Fibroblast of the conjunctiva (primary cell): ENCODE data around the gene SLC7A1.

Experiments used
- DNase-seq: peaks from one replicate; pipeline ENCODE4 v3.0.0-alpha.2; 2010; ENCODE audit warnings: low read depth

Gene SLC7A1

DNA sequence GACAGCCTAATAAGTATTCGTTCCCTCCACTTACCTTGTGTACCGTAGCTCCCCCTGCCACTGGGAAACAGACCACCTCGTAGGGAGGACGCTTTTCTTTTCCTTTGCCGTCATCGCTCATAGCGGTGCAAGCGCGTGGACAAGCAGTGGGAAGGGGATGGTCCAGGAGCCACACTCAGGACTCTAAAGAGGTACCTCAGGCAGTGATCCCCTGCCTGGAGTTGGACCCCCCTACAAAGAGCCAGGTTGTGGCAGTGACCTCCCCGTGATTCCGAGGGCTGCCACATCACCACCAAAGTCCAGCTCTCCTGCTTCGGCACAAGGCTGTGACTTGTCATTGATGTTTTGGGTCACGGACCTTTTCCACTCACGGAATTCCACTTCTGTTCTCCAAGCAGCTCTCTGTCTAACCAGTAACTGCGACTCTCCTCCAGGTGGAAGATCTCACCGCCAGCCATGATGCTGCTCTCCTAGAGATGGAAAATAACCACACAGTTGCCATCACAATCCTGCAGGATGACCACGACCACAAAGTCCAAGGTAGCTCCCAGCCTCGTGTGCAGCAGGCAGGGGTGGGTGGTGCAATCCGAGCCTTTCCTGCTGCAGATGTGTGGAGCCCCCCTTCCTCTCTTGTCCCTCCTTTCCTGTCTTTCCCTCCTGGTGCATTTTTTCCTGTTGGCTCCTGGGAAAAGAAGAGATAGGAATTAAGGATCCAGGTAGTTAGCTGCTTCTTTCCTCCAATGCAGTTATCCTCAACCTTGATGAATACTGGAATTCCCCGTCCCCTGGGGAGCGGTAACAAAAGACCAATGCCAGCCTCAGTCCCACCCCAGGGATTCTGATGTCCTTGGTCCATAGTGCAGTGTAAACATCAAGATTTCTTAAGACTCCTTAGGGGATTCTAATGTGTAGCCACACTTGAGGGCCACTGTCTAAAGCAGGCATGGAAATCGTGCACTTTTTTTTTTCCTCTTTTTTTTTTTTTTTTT lies 107.7 kb downstream of the SLC7A1 start:
- no peak for DNase-seq

DNA sequence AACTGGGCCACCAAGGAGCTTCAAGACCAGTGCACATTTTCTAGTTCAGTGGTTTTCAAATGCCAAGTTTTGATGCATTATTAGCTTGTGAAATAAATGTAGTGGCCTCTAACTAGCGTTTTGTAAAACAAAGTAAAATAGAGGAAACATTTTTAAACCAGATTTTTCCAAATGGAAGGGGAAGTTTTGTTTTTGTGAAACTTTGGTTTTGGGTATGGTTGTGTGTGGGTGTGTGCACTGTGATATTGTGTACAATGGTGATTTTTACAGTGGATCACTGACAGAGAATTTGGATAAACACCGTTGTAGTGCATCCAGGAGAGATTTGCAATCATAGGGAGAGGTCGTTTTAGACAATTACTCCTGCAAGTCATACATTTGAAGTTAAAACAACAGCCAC lies 108.9 kb downstream of the SLC7A1 start:
- no peak for DNase-seq

DNA sequence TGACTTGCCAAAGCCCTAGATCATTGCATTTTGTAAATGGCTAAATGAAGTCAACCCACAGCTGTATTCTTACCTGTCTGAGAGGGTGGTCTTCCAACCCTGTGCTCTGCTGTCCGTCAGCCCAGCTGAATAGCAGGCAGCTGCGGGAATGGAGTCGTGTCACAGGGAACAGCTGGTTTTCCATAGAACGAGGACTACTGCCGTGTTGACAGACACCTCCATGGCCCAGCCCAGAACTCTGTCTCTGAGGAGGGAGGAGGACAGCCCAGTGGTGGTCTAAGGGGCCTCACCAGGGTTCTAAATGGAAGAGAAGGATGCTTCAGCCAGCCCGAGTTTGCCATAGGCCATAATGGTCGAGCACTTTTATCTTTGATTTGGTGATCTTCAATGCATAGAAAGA lies 110.7 kb downstream of the SLC7A1 start:
- no peak for DNase-seq

DNA sequence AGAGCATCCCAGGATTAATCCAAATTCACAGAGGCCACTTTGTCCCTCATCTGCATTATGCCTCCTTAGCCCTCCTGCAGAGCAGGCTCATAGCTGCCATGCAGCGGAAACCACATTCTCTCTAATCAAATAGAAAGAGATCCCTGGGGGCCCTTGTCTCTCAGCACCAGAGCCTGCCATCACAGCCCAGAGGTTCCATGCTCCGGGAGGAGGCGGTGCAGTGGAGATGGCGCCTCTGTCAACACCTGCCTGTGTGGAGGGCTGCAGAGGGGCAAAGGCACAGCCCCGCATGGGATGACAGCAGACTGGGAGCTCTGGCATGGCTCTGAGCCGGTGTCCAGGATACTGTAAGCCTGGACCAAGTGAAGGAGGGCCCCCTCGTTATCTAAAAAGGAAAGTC lies 111.3 kb downstream of the SLC7A1 start:
- DNase-seq, result no peak

DNA sequence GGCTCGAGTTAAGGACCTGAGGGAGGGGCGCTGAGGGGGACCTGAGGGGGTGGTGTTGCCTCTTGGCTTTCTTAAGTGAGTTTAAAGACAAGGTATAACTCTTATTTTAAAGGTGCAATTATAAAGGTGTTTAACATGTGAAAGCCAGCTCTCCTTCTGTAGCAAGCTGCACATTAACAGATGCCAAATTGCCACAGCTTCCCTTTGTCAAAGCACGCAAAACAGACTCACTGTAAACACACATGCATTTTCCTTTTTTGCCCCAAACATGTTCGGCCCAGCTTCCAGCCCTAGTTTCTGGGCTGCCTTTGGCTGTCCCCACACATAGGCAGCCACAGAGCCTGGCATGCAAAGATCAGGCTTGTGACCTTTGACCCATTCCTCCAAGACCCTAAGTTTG lies 111.9 kb downstream of the SLC7A1 start:
- DNase-seq, result no peak

DNA sequence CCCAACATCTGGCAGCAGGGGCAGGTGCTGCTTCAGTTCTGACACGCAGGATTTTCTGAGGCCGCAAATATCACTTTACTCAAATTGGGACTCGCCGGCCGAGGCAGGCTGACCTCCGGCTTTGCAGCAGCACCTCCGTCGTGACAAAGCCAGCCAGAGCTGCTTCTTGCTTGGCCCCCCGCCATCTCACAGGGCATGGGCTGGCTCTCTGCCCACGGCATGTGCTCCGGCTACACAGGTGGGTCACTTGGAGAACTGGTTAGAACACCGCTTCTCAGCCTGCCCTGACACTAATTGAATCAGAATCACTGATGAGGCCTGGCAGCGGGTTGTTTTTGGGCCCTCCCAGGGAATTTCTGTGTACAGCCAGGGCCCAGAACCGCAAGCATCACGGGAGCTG lies 112.3 kb downstream of the SLC7A1 start:
- DNase-seq, result no peak

DNA sequence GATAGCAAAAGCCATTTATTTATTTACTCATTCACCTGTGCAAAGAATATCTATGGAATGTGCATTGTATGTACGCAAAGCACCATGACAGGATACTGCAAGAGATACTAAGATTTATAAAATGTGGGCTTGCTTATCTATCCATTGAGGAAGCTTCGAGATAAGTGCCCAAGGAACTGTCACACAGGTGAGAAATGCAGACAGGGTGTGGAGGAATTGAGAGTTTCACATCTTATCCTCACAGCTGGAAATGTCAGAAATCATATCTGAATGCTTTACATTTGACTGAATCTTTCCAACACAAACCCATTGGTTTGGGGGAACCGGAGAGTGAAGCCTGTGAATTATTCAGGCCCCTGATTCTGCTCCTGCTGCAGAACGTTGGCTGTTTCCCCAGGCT lies 113.0 kb downstream of the SLC7A1 start:
- no peak for DNase-seq

DNA sequence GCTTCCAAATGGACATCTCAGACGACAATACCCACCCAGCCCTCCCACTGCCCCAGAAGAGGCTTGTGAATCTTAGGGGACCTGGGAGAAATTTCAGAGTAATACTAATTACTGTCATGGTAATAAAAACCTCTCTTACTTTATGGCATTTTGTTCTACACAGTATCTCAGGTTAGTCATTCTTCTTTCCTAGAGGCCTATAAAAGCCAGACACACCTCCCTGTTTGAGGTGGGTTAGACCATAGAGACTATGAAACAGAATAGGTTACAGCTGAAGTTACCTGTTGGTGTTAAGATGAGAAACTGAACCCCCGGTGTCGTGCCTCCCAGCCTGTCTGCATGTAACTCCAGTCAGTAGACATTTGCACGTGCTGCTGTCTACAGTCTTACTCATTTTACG lies 113.9 kb downstream of the SLC7A1 start:
- no peak for DNase-seq

DNA sequence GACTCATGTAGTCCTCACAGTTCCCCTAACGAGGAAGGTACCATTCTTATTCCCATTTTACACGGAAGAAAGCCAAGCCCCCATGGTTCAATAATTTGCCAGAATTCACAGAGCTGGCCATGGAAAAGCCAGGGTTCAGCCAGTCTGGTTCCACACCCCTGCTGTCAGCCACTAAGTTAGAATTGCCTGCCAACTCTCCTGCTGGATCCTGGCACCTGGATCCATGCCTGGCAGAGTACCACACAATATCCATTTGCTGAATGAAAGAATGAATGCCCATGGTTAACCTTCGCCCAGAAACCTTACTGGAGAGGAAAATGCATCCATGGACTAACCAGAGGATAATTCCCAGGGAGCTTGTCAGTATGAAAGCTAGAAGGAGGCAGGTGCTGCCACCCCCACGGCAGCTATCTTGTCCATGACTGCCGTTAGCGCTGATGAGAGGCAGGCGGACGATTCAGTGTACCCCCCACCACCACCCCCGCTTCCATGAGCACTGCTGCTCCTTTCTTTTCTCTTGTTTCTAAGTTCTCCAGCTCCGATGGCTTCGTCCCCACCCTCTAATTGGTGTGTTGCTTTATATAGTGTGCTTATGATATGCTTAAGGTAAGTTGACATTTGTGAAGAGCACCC lies 114.5 kb downstream of the SLC7A1 start:
- no peak for DNase-seq

DNA sequence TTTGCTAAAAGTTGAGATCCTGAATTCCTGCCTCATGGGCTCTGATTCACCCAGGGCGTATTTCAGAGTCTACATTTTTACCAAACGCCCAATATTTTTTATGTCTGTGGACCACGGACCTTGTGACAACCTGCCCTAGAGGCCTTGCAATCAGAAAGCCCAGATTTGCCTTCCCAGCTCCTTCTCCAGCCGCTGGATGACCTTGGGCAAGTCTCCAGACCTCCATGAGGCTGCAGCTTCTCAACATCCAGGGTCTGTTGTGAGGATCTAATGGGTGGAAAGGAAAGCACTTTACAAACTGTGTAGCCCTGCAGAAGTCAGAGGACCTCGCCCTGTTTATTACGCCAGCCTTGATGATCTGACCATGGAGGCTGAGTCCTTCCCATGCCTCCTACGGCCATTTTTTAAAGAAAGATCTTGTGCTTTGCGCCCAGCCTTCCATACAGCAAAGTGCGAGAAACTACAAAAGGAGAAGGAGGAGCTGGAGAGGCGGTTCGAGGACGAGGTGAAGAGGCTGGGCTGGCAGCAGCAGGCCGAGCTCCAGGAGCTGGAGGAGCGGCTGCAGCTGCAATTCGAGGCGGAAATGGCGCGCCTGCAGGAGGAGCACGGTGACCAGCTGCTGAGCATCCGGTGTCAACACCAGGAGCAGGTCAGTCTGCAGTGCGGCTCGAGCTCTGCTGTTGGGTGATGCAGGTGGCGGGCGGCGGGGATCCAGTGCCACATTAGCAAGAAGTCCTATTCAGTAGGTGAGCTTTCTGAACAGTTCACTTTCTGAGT lies 115.6 kb downstream of the SLC7A1 start:
- no peak for DNase-seq

DNA sequence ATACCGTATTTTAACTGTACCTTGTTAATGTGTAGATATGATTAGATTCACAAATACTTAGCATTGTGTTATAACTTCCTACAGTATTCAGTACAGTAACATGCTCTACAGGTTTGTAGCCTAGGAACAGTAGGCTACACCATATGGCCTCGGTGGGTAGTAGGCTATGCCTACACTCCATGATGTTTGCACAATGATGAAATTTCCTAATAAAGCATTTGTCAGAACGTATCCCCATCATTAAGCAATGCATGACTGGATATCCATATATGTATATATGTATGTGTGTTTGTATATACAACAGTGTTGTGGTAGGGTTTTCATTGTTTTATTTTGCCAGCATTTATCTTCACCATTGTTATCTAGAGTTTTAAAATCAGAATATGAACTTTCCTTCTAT lies 119.4 kb downstream of the SLC7A1 start:
- no peak for DNase-seq

DNA sequence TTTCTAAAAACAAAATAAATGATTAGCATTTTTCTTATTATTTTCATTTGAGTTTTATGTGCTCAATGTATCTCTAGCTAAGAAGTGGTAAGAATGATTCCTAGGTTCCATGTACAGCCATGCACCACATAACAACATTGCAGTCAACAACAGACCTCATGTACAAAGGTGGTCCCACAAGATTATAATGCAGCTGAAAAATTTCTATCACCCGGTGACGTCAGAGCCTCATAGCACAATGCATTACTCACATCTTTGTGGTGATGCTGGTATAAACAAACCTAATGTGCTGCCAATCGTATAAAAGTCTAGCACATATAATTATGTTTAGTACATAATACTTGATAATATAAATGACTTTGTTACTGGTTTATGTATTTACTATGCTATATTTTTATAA lies 120.5 kb downstream of the SLC7A1 start:
- no peak for DNase-seq

DNA sequence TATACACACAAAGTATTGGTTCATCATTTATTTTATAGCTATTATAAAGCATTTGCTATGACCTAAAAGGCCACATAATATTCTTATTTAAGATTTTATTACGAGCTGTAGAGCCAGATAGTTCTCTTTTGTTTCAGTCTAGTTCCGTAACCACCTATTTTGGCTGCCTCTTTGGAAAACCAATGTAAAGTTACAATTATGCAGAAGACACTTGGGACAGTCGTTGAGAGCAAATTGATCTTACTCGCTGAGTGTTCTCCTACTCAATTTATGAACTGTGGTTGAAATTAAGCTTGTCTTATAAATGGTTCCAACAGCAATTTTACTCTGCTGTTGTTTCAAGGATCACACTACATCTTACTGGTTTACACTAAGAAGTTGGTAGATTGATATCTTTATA lies 122.3 kb downstream of the SLC7A1 start:
- no peak for DNase-seq

DNA sequence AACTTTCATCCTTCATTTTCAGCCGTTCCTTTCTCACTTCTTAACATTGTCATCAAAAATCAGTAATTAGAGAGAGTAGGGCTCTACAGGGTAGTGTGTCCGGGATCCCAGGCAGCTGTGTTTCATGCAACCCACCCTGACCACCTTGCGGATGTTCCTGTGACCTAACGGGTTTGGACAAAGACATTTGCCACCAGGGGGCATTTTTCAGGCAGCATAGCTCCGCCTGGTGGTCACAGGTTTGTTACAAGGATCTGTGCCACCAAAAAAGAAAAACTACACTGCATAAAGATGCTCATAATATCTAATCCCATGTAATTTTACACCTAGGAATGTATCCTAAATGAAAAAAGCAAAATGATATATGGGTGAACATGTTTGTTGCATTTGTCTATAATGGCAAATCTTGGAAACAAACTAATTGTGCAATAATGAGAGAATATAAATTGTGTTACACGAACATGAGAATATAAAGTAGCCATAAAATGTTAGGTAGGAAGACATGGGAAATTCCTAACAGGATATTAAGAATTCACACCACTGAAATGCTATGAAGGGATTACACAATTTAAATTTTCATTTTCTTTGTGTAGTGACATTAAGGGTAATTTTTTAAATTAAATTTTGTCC lies 123.0 kb downstream of the SLC7A1 start:
- peak; percentile 36 for DNase-seq

DNA sequence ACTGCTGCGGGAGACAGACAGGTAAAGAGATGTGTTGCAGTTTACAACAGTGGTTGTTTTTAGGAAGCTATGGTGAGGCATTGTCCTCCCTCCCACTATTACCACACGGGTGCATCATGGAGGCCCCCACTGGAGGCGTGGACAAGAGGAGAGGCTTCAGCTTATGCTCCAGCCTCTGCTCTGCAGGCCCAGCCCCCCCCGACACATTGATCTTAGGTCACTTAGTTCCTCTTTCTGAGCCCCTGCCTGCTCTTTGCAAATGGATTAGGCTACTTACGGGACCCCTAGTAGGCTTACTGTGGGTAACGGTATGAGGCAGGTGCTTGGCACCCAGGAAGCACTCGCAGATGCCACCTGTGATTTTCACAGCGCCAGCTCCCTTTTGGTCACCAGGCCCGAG lies 123.9 kb downstream of the SLC7A1 start:
- no peak for DNase-seq

DNA sequence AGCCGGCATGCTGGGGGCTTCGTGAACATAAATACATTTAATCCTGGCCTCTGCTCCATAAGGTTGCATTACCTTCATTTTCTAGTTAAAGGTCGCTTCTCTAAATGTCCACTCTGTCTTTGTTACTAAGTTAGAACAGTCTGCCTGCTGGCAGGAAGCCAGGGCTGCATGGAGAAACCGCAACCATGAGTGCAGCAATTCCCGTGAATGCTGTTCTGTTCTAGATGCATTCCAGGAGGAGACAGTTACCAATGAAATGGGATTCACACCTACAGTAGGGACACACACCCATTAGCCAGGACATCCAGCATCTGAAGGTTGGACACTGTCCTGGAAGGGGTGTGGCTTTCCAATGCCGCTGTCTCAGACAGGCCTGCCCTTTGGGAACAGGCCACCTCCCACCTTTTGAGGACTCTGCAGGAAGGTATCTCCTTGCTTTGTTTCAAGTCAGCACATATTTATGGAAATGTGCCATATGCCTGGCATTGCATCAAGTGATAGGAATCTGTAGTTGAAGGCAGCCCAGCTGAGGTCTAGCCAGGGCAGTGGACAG lies 129.7 kb downstream of the SLC7A1 start:
- no peak for DNase-seq

DNA sequence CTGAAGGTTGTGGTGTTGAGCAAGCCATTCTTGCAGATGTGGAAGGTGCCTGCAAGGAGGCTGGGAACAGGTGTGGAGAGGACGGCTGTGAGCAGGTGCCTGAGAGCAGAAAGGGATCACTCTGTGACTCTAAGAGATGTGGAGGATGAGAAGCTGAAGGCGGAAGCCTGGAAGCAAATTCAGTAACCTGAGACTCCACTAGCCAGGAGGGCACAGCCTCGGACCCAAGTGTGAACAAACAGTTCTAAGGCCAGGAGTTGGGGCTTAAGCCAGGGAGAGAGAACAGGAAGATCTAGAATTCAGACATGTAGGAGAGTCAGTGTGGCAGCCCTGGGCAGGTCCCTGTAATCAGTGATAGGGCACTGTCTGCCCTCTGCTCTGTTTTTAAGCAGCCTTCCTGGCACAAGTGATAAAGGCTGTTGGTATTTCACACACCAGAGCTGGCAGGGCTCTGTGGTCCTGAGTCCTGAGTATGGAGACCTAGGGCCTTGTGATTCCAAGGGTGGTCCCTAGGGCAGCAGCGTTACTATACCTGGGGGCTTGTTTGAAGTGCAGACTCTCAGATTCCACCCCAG lies 131.3 kb downstream of the SLC7A1 start:
- DNase-seq, result no peak

DNA sequence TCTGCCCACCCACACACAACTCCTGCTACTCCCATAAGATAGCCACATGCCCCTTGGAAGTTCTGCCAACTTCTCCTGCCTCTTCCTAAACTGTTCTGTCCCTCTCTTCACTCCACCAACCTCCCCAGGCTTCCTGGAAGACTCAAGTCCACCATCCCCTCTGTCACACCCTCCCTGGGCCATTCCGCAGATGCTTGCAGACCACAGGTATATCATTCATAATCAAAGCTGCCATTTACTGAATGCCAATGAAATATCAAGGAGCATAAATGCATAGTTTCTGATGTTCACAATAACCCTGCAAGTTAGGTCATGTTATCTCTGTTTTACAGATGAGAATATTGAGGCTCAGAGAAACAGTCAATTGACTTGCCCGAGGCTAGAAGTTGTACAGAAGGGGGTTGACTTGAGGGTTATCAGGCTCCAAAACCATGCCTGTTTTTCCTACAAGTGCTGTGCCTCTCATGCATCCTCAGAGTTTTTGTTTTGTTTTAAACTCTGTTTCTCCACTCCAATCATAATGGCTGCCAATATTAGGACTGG lies 135.6 kb downstream of the SLC7A1 start:
- no peak for DNase-seq
